Prostate gland (tissue), 2 donors: Measurements from ENCODE around the gene SLC25A21. TPM values are rescaled to one million over a fixed set of nuclear protein-coding genes. Genes with fewer than 3 reads are reported as not detected.

Experiments
- DNase-seq: peaks from one replicate; pipeline ENCODE4 v3.0.0-alpha.2; 2019; ENCODE audit warnings: low spot score
- H3K27ac ChIP-seq, 2 donors: fragments of 200-600 bp; sonication (generic); 2 replicates each; pipeline ENCODE4 v1.5.1; 2017 to 2019
- H3K27me3 ChIP-seq: fragments of 200-600 bp; sonication (generic); replicated peaks from 2 replicates; pipeline ENCODE4 v1.5.1; 2019; ENCODE audit not compliant: insufficient read depth
- H3K36me3 ChIP-seq, 2 donors: fragments of 200-600 bp; sonication (generic); 1 replicate in 1 of 2; 2 replicates in 1 of 2; pipeline versions ENCODE4 v1.5.1 to v1.8.1; 2017 to 2019
- H3K4me1 ChIP-seq: fragments of 200-600 bp; sonication (generic); replicated peaks from 2 replicates; pipeline ENCODE4 v1.5.1; 2019
- H3K4me3 ChIP-seq, 2 donors: fragments of 200-600 bp; sonication (generic); 2 replicates each; pipeline ENCODE4 v1.5.1; 2017 to 2019
- H3K9me3 ChIP-seq: fragments of 200-600 bp; sonication (generic); 2 replicates; pipeline ENCODE4 v1.5.1; 2017
- CTCF ChIP-seq, 4 experiments: fragments of 200-600 bp in 2 of 4; fragments of 450-650 bp in 2 of 4; sonication (generic) in 2 of 4; IDR thresholded peaks; 1 replicate in 3 of 4; 2 replicates in 1 of 4; pipeline ENCODE4 v1.5.1; 2016 to 2019; ENCODE audit warnings: antibody characterized with exemption in 4 of 4, mild to moderate bottlenecking in 2 of 4, moderate library complexity in 2 of 4
- POLR2A ChIP-seq: fragments of 450-650 bp; IDR thresholded peaks from one replicate; pipeline ENCODE4 v1.6.1; 2016; ENCODE audit warnings: antibody characterized with exemption, mild to moderate bottlenecking
- POLR2AphosphoS5 ChIP-seq: sonication (generic); formaldehyde crosslinking; IDR thresholded peaks from one replicate; pipeline ENCODE4 v1.6.1; 2017; ENCODE audit warnings: antibody characterized with exemption
- WGBS: methylation state at CpG from one replicate; pipeline ENCODE4 v1.1.5; 2018; 5-methylcytosine and 5-hydroxymethylcytosine counted together
- intact Hi-C: fragments of 100-400 bp; cut with DNase I; formaldehyde crosslinking; loops from one replicate; pipeline ENCODE4 v1.14.2; 2022
- total RNA-seq, 2 donors: library from RNA; depleted of rRNA; stranded (reverse); fragments of >200 nt; gene quantifications; one replicate each; pipeline ENCODE4 v1.1.0, GENCODE V29; 2016

The SLC25A21 gene
- total RNA-seq, 2 donors from 2014 or later, result 1.5 to 7.7 TPM

GRCh38 chr14:36674659-36675058 is 497.7 kb downstream of the SLC25A21 start:
- Histone ChIP-seq H3K4me3 (no peak overlapping the region), H3K27me3 (no peaks in the 10 kb centered on the region), H3K9me3 (no peaks in the 10 kb centered on the region), H3K4me1 (no peaks in the 10 kb centered on the region), H3K36me3 (no peaks in the 10 kb centered on the region), H3K27ac (no peak overlapping the region)
- intact Hi-C loops, result no loop called here
- WGBS, result 78% methylated on average over 3 of the region's 3 CpGs
- no peak for DNase-seq
- no peak for TF ChIP-seq POLR2A
- no peak for TF ChIP-seq POLR2AphosphoS5
- no peak for TF ChIP-seq CTCF (IDR thresholded peaks at IDR 0.05)

DNA sequence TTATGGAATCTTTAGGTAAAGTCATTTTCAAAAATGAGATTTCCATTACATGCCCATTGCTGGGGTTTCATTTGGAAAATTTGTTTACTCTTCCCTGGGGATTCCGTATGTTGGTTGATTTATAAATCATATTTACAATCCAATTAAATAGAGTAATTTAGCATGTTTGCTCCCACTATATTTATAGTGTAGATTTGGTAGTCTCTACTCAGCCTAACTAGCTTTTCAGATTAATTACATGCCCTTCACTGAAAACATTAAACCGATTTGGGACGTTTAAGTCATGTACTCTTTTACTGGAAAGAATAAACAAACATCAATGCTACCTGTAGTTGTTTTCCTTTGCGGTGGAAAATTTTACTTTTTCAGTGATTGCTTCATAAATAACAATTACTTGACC is 500.3 kb downstream of the SLC25A21 start:
- H3K9me3 ChIP-seq, result no peaks in the 10 kb centered on the region
- no peaks in the 10 kb centered on the region for H3K4me1 ChIP-seq
- WGBS, result 57% methylated on average over 4 of the region's 4 CpGs
- no peak for TF ChIP-seq POLR2A
- no peak for TF ChIP-seq POLR2AphosphoS5
- no peak for TF ChIP-seq CTCF (IDR thresholded peaks at IDR 0.05)
- no peaks in the 10 kb centered on the region for H3K36me3 ChIP-seq
- intact Hi-C loops, result no loop called here
- DNase-seq, result no peak
- H3K27ac ChIP-seq, result no peak overlapping the region
- no peaks in the 10 kb centered on the region for H3K27me3 ChIP-seq
- H3K4me3 ChIP-seq, result no peak overlapping the region

DNA sequence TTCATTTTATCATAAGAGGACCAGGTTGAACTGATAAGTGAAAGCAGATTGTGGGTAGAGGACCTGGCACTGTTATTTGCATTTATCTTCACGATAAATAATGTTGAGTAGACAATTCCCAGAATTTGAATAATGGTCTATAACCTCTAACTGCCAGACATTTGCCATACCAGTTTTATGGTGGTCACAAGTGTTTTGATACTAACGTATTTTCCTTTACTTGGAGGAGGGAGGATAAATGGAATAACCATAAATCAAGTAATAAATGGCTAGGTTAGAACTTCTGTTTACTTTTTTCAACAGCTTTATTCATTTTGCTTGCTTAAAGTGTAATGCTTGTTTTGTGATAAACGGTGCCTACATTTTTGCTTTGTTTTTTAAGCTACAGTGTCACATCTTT is 501.3 kb downstream of the SLC25A21 start:
- no peak for TF ChIP-seq POLR2A
- TF ChIP-seq POLR2AphosphoS5, result no peak
- no peak for TF ChIP-seq CTCF (IDR thresholded peaks at IDR 0.05)

GRCh38 chr14:36667679-36668078 is 504.7 kb downstream of the SLC25A21 start:
- H3K27me3 ChIP-seq, result no peaks in the 10 kb centered on the region
- no peaks in the 10 kb centered on the region for H3K4me1 ChIP-seq
- H3K4me3 ChIP-seq, result no peak overlapping the region
- no peak for TF ChIP-seq CTCF (IDR thresholded peaks at IDR 0.05)
- no peak for TF ChIP-seq POLR2AphosphoS5
- no peak for TF ChIP-seq POLR2A
- intact Hi-C loops, result no loop called here
- DNase-seq, result no peak
- no peak overlapping the region for H3K27ac ChIP-seq
- no peaks in the 10 kb centered on the region for H3K9me3 ChIP-seq
- no peaks in the 10 kb centered on the region for H3K36me3 ChIP-seq
- WGBS, result 71% methylated on average over 4 of the region's 4 CpGs

More for the DNA sequence above, 501.3 kb downstream of the SLC25A21 start:
- intact Hi-C loops, result no loop called here
- Histone ChIP-seq H3K36me3 (no peaks in the 10 kb centered on the region), H3K4me1 (no peaks in the 10 kb centered on the region), H3K27me3 (no peaks in the 10 kb centered on the region), H3K4me3 (no peak overlapping the region), H3K9me3 (no peaks in the 10 kb centered on the region), H3K27ac (no peak overlapping the region)
- WGBS, result 45% methylated on average over 3 of the region's 3 CpGs
- no peak for DNase-seq

- intact Hi-C loops, result no loop called here
- no peak for DNase-seq
- Histone ChIP-seq H3K9me3 (no peaks in the 10 kb centered on the region), H3K36me3 (no peaks in the 10 kb centered on the region), H3K4me1 (no peaks in the 10 kb centered on the region), H3K27me3 (no peaks in the 10 kb centered on the region), H3K4me3 (peak overlapping the region in 1 of 2 donors; percentile 53), H3K27ac (peak overlapping the region; percentile 44 to 90)
- 58% methylated on average over 29 of the region's 68 CpGs for WGBS
- TF ChIP-seq POLR2A (no peak), POLR2AphosphoS5 (no peak), CTCF (IDR thresholded peaks at IDR 0.05) (no peak)
These were observed 505.8 kb downstream of the SLC25A21 start for GRCh38 chr14:36666416-36667206.
